Stimulated activated CD8-positive, alpha-beta memory T cell treated with anti-CD3 and anti-CD28 coated beads, Interleukin-4, amount 100 ng/mL, for 4 hours (primary cell): ENCODE results near the gene FCHSD2.
"Not testable (repeated sequence)": the region's sequence is repeated elsewhere in the genome, so short reads cannot be mapped to it uniquely, and the experiment has no call there.

Experiments
- DNase-seq, 2 donors: peaks; one replicate each; pipeline ENCODE4 v3.0.0-alpha.2; 2020; ENCODE audit warnings: low read depth in 2 of 2, low spot score in 1 of 2

Gene FCHSD2

DNA sequence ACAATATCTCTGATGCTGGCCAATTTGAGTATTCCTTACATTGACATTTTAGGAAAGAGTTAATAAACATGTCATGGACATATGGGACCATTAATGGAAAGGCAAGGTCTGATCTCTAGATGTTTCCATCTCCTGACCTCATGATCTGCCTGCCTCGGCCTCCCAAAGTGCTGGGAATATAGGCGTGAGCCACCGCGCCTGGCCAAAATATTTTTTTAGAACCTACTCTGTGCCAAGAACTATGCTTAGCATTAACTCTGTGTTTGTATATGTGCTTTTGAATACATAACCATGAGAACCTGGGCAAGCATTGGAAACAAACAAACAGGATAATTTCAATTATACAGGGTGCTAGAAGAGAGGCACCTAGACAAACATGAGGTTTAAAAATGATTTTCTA lies 204.7 kb downstream of the FCHSD2 start:
- no peak for DNase-seq

DNA sequence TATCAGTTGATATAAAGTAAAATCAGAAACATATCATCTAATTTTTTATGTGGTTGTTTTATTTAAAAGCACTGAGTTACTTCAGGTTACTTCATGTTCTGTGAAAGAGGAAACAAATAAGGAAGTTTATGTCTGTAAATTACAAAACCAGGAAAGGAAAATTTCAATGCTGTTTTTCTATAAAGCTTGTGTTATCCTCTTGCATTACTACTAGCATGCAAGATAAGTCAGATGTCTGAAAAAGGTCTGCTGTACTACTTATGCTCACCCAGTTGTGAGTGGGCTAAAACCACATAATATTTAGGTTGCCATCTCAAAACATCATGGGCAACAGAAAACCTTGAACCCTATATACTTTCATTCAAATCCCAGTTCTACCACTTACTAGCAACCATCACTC lies 206.4 kb downstream of the FCHSD2 start:
- no peak for DNase-seq

DNA sequence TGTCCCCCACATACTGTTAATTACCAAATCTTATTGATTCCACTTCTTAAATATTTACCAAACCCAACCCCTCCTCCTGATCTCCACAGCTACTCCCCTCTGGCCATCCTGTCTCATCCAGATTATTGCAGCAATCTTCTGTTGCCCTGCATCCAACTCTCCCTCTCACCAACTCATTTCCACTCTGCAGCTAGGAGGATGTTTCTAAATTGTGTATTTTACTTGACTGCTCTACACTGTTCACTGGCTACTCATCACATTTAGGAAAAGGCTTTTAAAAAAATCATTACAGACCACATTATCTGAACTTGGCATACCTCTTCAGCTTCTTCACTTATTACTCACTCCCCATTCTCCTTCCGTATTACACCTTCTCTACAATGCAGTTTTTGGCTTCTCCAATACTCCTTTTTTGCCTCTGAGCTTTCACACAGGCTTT lies 210.0 kb downstream of the FCHSD2 start:
- DNase-seq = no peak

- no peak for DNase-seq
Observed at GRCh38 chr11:72930008-72930407, 212.1 kb downstream of the FCHSD2 start.

DNA sequence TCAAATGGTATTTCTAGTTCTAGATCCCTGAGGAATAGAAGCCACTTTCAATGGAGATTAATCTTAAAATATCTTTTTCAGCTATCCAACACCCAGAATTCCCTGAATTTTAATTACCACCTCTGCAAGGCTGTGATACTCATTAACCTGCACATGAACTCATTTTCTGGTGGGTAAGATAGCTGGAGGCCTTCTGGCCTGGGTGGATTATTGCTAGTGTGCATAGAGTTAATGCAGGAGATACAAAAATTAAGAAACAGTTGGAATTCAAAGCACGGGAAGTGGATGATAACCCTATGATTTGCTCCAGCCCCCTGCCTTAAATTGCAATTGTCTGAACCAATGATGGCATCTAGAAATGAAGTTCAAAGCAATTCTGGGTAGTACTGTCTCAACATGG lies 212.9 kb downstream of the FCHSD2 start:
- no peak for DNase-seq

DNA sequence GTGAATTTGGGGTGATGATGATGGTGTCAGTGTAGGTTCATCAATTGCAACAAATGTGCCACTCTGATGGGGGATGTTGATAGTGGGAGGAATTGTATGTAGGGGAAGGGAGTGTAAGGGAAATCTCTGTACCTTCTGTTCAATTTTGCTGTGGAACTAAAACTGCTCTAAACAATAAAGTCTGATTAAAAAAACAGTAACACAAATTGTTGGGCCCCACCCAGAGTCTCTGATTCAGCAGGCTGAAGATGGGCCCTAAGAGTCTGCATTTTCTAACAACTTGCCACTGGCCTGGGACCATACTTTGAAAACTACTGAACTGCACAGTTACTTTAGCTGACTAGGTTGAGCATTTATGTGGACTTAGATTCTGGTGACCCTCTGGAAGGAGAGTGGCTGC lies 214.7 kb downstream of the FCHSD2 start:
- DNase-seq = no peak

GRCh38 chr11:72926076-72926475 lies 216.0 kb downstream of the FCHSD2 start:
- DNase-seq = no peak

GRCh38 chr11:72925656-72926055 lies 216.5 kb downstream of the FCHSD2 start:
- DNase-seq = no peak

- no peak for DNase-seq
Observed at GRCh38 chr11:72924568-72925190, 217.4 kb downstream of the FCHSD2 start.

- no peak for DNase-seq
Observed at GRCh38 chr11:72921028-72921716, 220.9 kb downstream of the FCHSD2 start.

DNA sequence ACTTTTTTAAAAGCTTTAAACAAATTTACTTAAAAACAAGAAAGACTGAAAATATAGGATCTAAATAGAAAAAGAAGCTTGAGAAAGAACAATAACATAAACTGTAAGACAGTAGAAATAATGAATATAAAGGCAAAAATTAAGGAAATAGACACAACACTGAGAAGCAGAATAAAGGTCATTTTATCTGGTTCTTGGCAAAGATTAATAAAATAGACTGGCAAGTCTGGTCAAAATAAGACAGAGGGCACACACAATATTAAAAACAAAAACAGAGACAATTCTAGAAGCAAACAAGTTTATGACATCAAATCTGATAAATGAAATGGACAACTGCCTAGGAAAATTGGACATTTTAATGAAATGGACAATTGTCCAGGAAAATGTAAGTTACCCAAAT lies 222.1 kb downstream of the FCHSD2 start:
- DNase-seq = no peak

- DNase-seq = no peak
Observed at GRCh38 chr11:72918851-72919250, 223.3 kb downstream of the FCHSD2 start.

GRCh38 chr11:72912253-72912652 lies 229.9 kb downstream of the FCHSD2 start:
- DNase-seq = no peak

DNA sequence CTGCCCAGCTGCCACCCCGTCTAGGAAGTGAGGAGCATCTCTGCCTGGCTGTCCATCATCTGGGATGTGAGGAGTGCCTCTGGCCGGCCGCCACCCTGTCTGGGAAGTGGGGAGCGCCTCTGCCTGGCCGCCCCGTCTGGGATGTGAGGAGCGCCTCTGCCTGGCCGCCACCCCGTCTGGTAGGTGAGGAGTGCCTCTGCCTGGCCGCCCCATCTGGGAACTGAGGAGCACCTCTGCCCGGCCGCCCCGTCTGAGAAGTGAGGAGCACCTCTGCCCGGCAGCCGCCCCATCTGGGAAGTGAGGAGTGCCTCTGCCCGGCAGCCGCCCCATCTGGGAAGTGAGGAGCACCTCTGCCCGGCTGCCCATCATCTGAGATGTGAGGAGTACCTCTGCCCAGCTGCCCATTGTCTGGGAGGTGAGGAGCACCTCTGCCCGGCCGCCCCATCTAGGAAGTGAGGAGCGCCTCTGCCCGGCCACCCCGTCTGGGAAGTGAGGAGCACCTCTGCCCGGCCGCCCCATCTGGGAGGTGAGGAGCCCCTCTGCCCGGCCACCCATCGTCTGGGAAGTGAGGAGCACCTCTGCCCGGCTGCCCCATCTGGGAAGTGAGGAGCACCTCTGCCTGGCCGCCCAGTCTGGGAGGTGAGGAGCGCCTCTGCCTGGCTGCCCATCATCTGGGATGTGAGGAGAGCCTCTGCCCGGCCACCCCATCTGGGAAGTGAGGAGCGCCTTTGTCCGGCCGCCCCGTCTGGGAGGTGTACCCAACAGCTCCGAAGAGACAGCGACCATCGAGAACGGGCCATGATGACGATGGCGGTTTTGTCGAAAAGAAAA lies 232.3 kb downstream of the FCHSD2 start:
- not testable (repeated sequence) for DNase-seq

- DNase-seq = no peak
Observed at GRCh38 chr11:72908032-72908676, 234.0 kb downstream of the FCHSD2 start.

DNA sequence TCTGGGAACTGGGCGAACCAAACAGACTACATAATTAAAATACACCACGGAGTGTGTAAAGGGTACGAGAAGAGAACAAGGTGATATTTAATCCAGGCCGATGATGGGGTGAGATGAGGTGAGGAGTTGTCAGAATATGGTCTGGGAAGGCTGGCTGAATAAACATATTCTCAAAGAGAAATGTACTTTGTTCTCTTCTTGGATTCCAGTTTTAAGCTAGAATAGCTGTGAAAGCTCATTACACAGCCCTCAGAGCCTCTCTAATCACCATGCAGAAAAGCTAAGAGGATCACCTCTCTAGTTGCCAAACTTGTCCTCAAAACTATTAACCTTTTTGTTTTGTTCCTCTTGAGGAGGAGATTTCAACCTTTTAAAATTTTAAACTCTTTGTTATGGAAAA lies 238.1 kb downstream of the FCHSD2 start:
- DNase-seq = no peak

DNA sequence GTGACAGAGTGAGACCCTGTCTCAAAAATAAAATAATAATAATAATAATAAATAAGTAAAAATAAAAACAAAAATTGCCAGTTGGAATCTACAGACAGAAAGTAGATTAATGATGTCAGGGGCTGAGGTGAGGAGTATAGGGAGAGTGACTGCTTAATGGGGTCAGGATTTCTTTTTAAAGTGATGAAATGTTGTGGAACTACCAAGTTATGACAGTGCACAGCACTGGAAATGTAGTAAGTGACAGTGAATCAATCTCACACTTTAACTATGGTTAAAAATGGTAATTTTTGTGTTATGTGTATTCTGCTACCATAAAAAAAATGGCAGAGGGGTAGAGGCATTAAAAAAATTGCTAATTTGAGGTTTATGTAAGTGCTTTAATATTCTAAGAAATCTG lies 240.7 kb downstream of the FCHSD2 start:
- DNase-seq = no peak

- no peak for DNase-seq
Observed at GRCh38 chr11:72900013-72900412, 242.1 kb downstream of the FCHSD2 start.

DNA sequence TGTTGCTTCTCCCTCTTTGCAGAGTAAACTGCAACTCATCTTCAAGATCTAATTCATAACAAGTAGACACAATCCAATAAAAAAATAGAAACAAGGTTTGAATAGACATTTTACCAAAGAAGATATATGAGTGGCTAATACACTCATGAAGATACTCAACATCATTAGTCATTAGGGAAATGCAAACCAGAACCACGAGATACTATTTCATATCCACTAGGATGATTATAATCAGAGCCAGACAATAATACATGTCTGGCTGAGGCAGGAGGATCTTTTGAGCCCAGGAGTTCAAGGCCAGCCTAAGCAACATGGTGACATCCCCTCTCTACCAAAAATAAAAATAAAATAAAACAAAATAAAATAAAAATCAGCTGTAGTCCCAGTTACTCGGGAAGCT lies 242.9 kb downstream of the FCHSD2 start:
- DNase-seq = no peak

GRCh38 chr11:72897506-72897905 lies 244.6 kb downstream of the FCHSD2 start:
- no peak for DNase-seq

GRCh38 chr11:72896431-72896830 lies 245.7 kb downstream of the FCHSD2 start:
- no peak for DNase-seq

DNA sequence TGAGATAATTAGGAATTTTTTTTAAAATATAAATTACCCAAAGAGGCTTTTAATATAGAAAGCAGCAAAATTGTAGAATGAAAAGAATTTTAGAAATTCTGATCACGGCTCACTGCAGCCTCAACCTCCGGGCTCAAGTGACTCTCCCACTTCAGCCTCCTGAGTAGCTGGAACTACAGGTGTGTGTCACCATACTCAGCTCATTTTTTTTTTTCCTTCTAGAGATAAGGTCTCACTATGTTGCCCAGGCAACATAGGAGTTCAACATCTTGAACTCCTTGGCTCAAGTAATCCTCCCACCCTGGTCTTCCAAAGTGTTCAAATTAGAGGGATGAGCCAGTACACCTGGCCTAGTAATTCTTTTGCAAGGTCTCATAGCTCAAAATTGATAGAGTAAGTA lies 251.2 kb downstream of the FCHSD2 start:
- no peak for DNase-seq
